GM23338 (cell line): Measurements from ENCODE around the gene CFAP97D2. TPM values are rescaled to one million over a fixed set of nuclear protein-coding genes. Genes with fewer than 3 reads are reported as not detected.

Experiments used
- ATAC-seq: fragments of 200-7000 bp; cut with Tn5 transposase; 3 replicates; pipeline ENCODE4 v1.9.1; 2020
- DNase-seq: peaks from one replicate; pipeline ENCODE4 v3.0.0-alpha.2; 2015; ENCODE audit warnings: low spot score
- H2AFZ ChIP-seq: fragments of 200-600 bp; sonication (generic); 2 replicates; pipeline ENCODE4 v1.8.0; 2016; ENCODE audit warnings: antibody characterized with exemption, mild to moderate bottlenecking, moderate library complexity
- H3F3A ChIP-seq: fragments of 200-600 bp; sonication (generic); replicated peaks from 2 replicates; pipeline ENCODE4 v1.8.0; 2017; ENCODE audit warnings: antibody characterized with exemption, mixed run types, low read depth
- H3K27ac ChIP-seq: fragments of 200-600 bp; sonication (generic); 2 replicates; pipeline ENCODE4 v1.6.1; 2016; ENCODE audit warnings: low read depth
- H3K27me3 ChIP-seq: fragments of 200-600 bp; sonication (generic); 2 replicates; pipeline ENCODE4 v1.8.0; 2016; ENCODE audit warnings: mild to moderate bottlenecking, mixed run types, moderate library complexity; ENCODE audit not compliant: insufficient read depth
- H3K36me3 ChIP-seq: fragments of 200-600 bp; sonication (generic); 2 replicates; pipeline ENCODE4 v1.8.0; 2016; ENCODE audit warnings: mild to moderate bottlenecking; ENCODE audit not compliant: insufficient read depth
- H3K4me1 ChIP-seq: fragments of 200-600 bp; sonication (generic); 2 replicates; pipeline ENCODE4 v1.8.0; 2016; ENCODE audit warnings: mild to moderate bottlenecking, moderate library complexity; ENCODE audit not compliant: insufficient read depth
- H3K4me2 ChIP-seq: fragments of 200-600 bp; sonication (generic); 2 replicates; pipeline ENCODE4 v1.7.1; 2017; ENCODE audit warnings: mixed run types
- H3K4me3 ChIP-seq: fragments of 200-600 bp; sonication (generic); 2 replicates; pipeline ENCODE4 v1.6.1; 2016; ENCODE audit warnings: mixed run types
- H3K79me2 ChIP-seq: fragments of 200-600 bp; sonication (generic); replicated peaks from 2 replicates; pipeline ENCODE4 v1.8.0; 2017; ENCODE audit warnings: mild to moderate bottlenecking; ENCODE audit not compliant: insufficient read depth
- H3K9me2 ChIP-seq: fragments of 200-600 bp; sonication (generic); 2 replicates; pipeline ENCODE4 v1.8.0; 2017; ENCODE audit not compliant: insufficient read depth
- H4K20me1 ChIP-seq: fragments of 200-600 bp; sonication (generic); replicated peaks from 2 replicates; pipeline ENCODE4 v1.8.0; 2017; ENCODE audit warnings: mild to moderate bottlenecking; ENCODE audit not compliant: insufficient read depth
- H3K27ac Mint-ChIP-seq: 2 replicates; pipeline ENCODE4 v1.8.0; 2020; ENCODE audit warnings: inconsistent platforms, mild to moderate bottlenecking, moderate library complexity, mixed read lengths
- H3K27me3 Mint-ChIP-seq: 3 replicates; pipeline ENCODE4 v1.8.0; 2022; ENCODE audit warnings: low read depth, mild to moderate bottlenecking, moderate library complexity, mixed read lengths, inconsistent platforms; ENCODE audit not compliant: insufficient read depth, poor library complexity
- H3K36me3 Mint-ChIP-seq: 3 replicates; pipeline ENCODE4 v1.8.0; 2021; ENCODE audit warnings: low read depth, mild to moderate bottlenecking, inconsistent platforms, moderate library complexity, mixed read lengths
- H3K4me1 Mint-ChIP-seq: 3 replicates; pipeline ENCODE4 v1.8.0; 2020; ENCODE audit warnings: mild to moderate bottlenecking, inconsistent platforms, mixed read lengths
- H3K4me3 Mint-ChIP-seq: 3 replicates; pipeline ENCODE4 v1.8.0; 2021; ENCODE audit warnings: moderate library complexity, mild to moderate bottlenecking, inconsistent platforms, mixed read lengths
- H3K9me3 Mint-ChIP-seq: 3 replicates; pipeline ENCODE4 v1.8.0; 2020; ENCODE audit warnings: moderate library complexity, mild to moderate bottlenecking, inconsistent platforms, mixed read lengths
- ETS1 ChIP-seq: IDR thresholded peaks from 2 replicates; pipeline ENCODE4 v1.6.1; 2016; ENCODE audit warnings: antibody characterized with exemption
- EZH2 ChIP-seq: fragments of 200-600 bp; sonication (generic); IDR thresholded peaks from one replicate; pipeline ENCODE4 v1.8.0; 2017; ENCODE audit warnings: antibody characterized with exemption, mild to moderate bottlenecking, low read depth; ENCODE audit not compliant: unreplicated experiment
- EZH2phosphoT487 ChIP-seq: fragments of 200-600 bp; sonication (generic); IDR thresholded peaks from one replicate; pipeline ENCODE4 v1.8.1; 2018; ENCODE audit warnings: antibody characterized with exemption; ENCODE audit not compliant: unreplicated experiment
- NANOG ChIP-seq: IDR thresholded peaks from 2 replicates; pipeline ENCODE4 v1.6.1; 2016; ENCODE audit warnings: antibody characterized with exemption, borderline replicate concordance
- STAT1 ChIP-seq: IDR thresholded peaks from one replicate; pipeline ENCODE4 v1.6.1; 2016; ENCODE audit warnings: antibody characterized with exemption; ENCODE audit not compliant: unreplicated experiment
- ZNF331 ChIP-seq: fragments of 250-450 bp; sonication (Bioruptor Pico); IDR thresholded peaks from 2 replicates; pipeline ENCODE4 v1.5.0; 2020; ENCODE audit warnings: low read depth, mild to moderate bottlenecking, moderate library complexity
- ZNF462 ChIP-seq: fragments of 250-450 bp; sonication (Bioruptor Pico); IDR thresholded peaks from 2 replicates; pipeline ENCODE4 v1.5.0; 2020; ENCODE audit warnings: mild to moderate bottlenecking, moderate library complexity
- polyA plus RNA-seq: library from polyadenylated mRNA; unstranded; fragments of >200 nt; fragmentation: Nextera tagmentation; extraction: Ambion mirVana; gene quantifications from 2 replicates; pipeline ENCODE4 v1.2.1, GENCODE V29; 2016
- total RNA-seq: library from RNA; depleted of rRNA; stranded (reverse); fragments of >200 nt; shearing (Covaris generic); gene quantifications from 2 replicates; pipeline ENCODE4 v1.2.3, GENCODE V29; 2014

CFAP97D2 gene
- total and polyA plus RNA-seq, 2 experiments from 2014 or later, result not detected

GRCh38 chr13:114161644-114162532 lies 17.2 kb upstream of the CFAP97D2 start (continued):
- TF ChIP-seq ZNF462 (CRISPR knock-in tag), result no peak
- no peak for TF ChIP-seq ZNF331 (CRISPR knock-in tag)
- no peak for TF ChIP-seq NANOG
- no peak for TF ChIP-seq ETS1

- ATAC-seq (no peak), DNase-seq (no peak)
- no peak overlapping the region for H3K4me3 Mint-ChIP-seq
These were observed 16.5 kb upstream of the CFAP97D2 start for GRCh38 chr13:114162533-114162922.

More at GRCh38 chr13:114162533-114162922, 16.5 kb upstream of the CFAP97D2 start:
- Histone ChIP-seq H2AFZ (peak overlapping the region; percentile 86), H3K4me1 (no peaks in the 10 kb centered on the region), H3F3A (no peaks in the 10 kb centered on the region; the same call in 1 of the 2 replicates), H3K79me2 (no peaks in the 10 kb centered on the region), H3K4me3 (no peak overlapping the region), H4K20me1 (no peaks in the 10 kb centered on the region), H3K9me2 (no peaks in the 10 kb centered on the region), H3K36me3 (no peaks in the 10 kb centered on the region), H3K27ac (no peak overlapping the region), H3K4me2 (no peak overlapping the region), H3K27me3 (no peaks in the 10 kb centered on the region)
- H3K27me3 Mint-ChIP-seq, result peaks cover 6% of the 10 kb centered on the region
- no peaks in the 10 kb centered on the region for H3K36me3 Mint-ChIP-seq
- TF ChIP-seq NANOG, result no peak
- TF ChIP-seq STAT1, result no peak
- TF ChIP-seq EZH2phosphoT487, result no peak
- no peak for TF ChIP-seq ZNF462 (CRISPR knock-in tag)
- TF ChIP-seq EZH2, result no peak
- no peaks in the 10 kb centered on the region; the same call in 1 of the 3 replicates for H3K4me1 Mint-ChIP-seq
- H3K27ac Mint-ChIP-seq, result no peak overlapping the region
- no peaks in the 10 kb centered on the region for H3K9me3 Mint-ChIP-seq
